Measurements from ENCODE around the gene CHST11. TPM values are rescaled to one million over a fixed set of nuclear protein-coding genes. Genes with fewer than 3 reads are reported as not detected.

Gene CHST11
- total and polyA plus RNA-seq, 2 of the 4 experiments (the other 2 are of a cell fraction): 1.4 to 2.7 TPM

DNA sequence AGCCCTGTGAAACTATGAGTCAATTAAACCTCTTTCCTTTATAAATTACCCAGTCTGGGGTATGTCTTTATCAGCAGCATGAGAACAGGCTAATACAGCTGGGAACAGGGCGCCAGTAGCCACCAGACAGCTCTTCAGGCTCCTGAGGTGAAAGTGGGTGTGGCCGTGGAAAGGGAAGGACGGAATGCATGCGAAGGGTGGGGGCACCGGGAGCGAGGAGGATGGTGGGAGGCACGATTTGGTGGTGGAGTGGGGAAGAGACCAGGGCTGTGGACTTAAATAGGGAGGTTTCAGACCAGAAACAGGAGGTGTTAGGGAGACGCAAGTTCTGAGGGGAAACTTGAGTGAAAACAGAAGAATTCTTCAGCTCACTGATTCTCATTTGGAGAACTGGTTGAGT is 44.1 kb upstream of the CHST11 start:
- Histone ChIP-seq H3K9me3 (ENCODE audit: control insufficient read depth, insufficient read depth, low read length) (no peaks in the 10 kb centered on the region), H3K36me3 (ENCODE audit: control insufficient read depth, insufficient read depth, low read length) (no peaks in the 10 kb centered on the region)

More for the DNA sequence above, 44.1 kb upstream of the CHST11 start:
- H2AK9ac ChIP-seq (replicated peaks; ENCODE audit: low read depth, low read length, poor library complexity): no peak overlapping the region
- intact Hi-C loops (cut with micrococcal nuclease): no loop called here
- H2BK20ac ChIP-seq (ENCODE audit: low read depth, low read length): no peak overlapping the region
- H4K20me1 ChIP-seq (ENCODE audit: insufficient read depth, low read length): no peaks in the 10 kb centered on the region
- H3K4ac ChIP-seq (ENCODE audit: low read depth, low read length): no peak overlapping the region
- no peak overlapping the region for H4K8ac ChIP-seq (ENCODE audit: low read depth in 2 of 2, low read length in 2 of 2)
- H3K27me3 ChIP-seq (ENCODE audit: control insufficient read depth, insufficient read depth, low read length): peaks cover 31% of the 10 kb centered on the region
- no peak overlapping the region for H2BK15ac ChIP-seq (ENCODE audit: low read depth, low read length)
- no peak overlapping the region for H2AK5ac ChIP-seq (ENCODE audit: low read depth, low read length)
- H3K79me1 ChIP-seq (ENCODE audit: low read depth in 1 of 2, low read length in 2 of 2): no peaks in the 10 kb centered on the region
- no peak overlapping the region for H4K5ac ChIP-seq (ENCODE audit: low read depth, low read length)
- no peak overlapping the region for H3K56ac ChIP-seq (ENCODE audit: extremely low read depth, insufficient read depth, low read length)
- no peak overlapping the region for H2AFZ ChIP-seq (replicated peaks; ENCODE audit: low read length, poor library complexity)
- no peak overlapping the region for H3K4me3 ChIP-seq (ENCODE audit: insufficient read depth, low read depth, low read length)
- ChIA-PET POLR2A (ENCODE audit: unreplicated experiment) (no interaction called here), CTCF (no interaction called here)
- no peak overlapping the region for H3K9ac ChIP-seq (ENCODE audit: low read depth, low read length)
- H3K4me1 ChIP-seq (ENCODE audit: control insufficient read depth, insufficient read depth, low read length): no peaks in the 10 kb centered on the region
- dilution Hi-C loops (cut with HindIII; ENCODE audit: low sequenced_read_pairs, unreplicated experiment): no loop called here
- TF ChIP-seq POLR2A (IDR thresholded peaks at IDR 0.05; ENCODE audit: low read depth, low read length) (no peak), RFX5 (IDR thresholded peaks at IDR 0.05; ENCODE audit: low read depth, low read length) (no peak), RAD21 (IDR thresholded peaks at IDR 0.05; ENCODE audit: low read length) (no peak), MAZ (IDR thresholded peaks at IDR 0.05; ENCODE audit: borderline replicate concordance, low read depth, low read length) (no peak), FOS (IDR thresholded peaks at IDR 0.05; ENCODE audit: low read depth, low read length) (no peak), MAFK (IDR thresholded peaks at IDR 0.05; ENCODE audit: low read depth, low read length) (no peak), BHLHE40 (IDR thresholded peaks at IDR 0.05; ENCODE audit: low read depth, low read length) (no peak), ELK1 (IDR thresholded peaks at IDR 0.05; ENCODE audit: borderline replicate concordance, low read depth, low read length) (no peak), RCOR1 (IDR thresholded peaks at IDR 0.05; ENCODE audit: insufficient replicate concordance, low read length) (no peak), CHD1 (IDR thresholded peaks at IDR 0.05; ENCODE audit: low read depth, low read length) (no peak), CEBPB (IDR thresholded peaks at IDR 0.05; ENCODE audit: low read depth, low read length) (no peak), SMC3 (IDR thresholded peaks at IDR 0.05; ENCODE audit: low read depth, low read length) (no peak), NFE2L2 (IDR thresholded peaks at IDR 0.05; ENCODE audit: low read depth, low read length) (no peak), MXI1 (IDR thresholded peaks at IDR 0.05; ENCODE audit: borderline replicate concordance, low read depth, low read length) (no peak)
- TF ChIP-seq, protein P1, sequence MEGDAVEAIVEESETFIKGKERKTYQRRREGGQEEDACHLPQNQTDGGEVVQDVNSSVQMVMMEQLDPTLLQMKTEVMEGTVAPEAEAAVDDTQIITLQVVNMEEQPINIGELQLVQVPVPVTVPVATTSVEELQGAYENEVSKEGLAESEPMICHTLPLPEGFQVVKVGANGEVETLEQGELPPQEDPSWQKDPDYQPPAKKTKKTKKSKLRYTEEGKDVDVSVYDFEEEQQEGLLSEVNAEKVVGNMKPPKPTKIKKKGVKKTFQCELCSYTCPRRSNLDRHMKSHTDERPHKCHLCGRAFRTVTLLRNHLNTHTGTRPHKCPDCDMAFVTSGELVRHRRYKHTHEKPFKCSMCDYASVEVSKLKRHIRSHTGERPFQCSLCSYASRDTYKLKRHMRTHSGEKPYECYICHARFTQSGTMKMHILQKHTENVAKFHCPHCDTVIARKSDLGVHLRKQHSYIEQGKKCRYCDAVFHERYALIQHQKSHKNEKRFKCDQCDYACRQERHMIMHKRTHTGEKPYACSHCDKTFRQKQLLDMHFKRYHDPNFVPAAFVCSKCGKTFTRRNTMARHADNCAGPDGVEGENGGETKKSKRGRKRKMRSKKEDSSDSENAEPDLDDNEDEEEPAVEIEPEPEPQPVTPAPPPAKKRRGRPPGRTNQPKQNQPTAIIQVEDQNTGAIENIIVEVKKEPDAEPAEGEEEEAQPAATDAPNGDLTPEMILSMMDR (conservative IDR thresholded peaks at IDR 0.05; ENCODE audit: low read depth, low read length): no peak
- TF ChIP-seq, protein P2, sequence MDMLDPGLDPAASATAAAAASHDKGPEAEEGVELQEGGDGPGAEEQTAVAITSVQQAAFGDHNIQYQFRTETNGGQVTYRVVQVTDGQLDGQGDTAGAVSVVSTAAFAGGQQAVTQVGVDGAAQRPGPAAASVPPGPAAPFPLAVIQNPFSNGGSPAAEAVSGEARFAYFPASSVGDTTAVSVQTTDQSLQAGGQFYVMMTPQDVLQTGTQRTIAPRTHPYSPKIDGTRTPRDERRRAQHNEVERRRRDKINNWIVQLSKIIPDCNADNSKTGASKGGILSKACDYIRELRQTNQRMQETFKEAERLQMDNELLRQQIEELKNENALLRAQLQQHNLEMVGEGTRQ (IDR thresholded peaks at IDR 0.05; ENCODE audit: low read depth, low read length): no peak
- H3K23ac ChIP-seq (ENCODE audit: low read depth, low read length): no peak overlapping the region
- no peak overlapping the region for H4K91ac ChIP-seq (ENCODE audit: insufficient read depth, low read depth, low read length)
- ATAC-seq (ENCODE audit: low read depth): no peak
- H3K14ac ChIP-seq (replicated peaks; ENCODE audit: low read depth, low read length): no peak overlapping the region
- H3K9me1 ChIP-seq (ENCODE audit: insufficient read depth, low read length): no peaks in the 10 kb centered on the region
- BruUV-seq (replicated peaks): no TSS peak
- DNase-seq: no peak
- H3K27ac ChIP-seq (ENCODE audit: insufficient read depth, low read length): no peak overlapping the region
- H2BK5ac ChIP-seq (ENCODE audit: low read depth, low read length, poor library complexity, severe bottlenecking): no peak overlapping the region
- H3K18ac ChIP-seq (ENCODE audit: low read depth, low read length): no peak overlapping the region
- H3K4me2 ChIP-seq (ENCODE audit: low read depth, low read length): no peak overlapping the region
- in situ Hi-C loops (cut with MboI; ENCODE audit: low sequenced_read_pairs): no loop called here
- 68% methylated on average over 5 of the region's 8 CpGs; no CpG with 5 or more reads in 1 of the 2 experiments for WGBS, 2 experiments (ENCODE audit: extremely low coverage in 2 of 2, insufficient read length in 1 of 2)
- H2BK120ac ChIP-seq (ENCODE audit: low read depth, low read length): no peak overlapping the region
